Measurements from ENCODE around the gene GRIN2D. TPM values are rescaled to one million over a fixed set of nuclear protein-coding genes. Genes with fewer than 3 reads are reported as not detected.
A peak's percentile ranks its signal among the peaks of the same experiment; 100 is the strongest.

Gene GRIN2D
- total RNA-seq, 1 donor from 2014 or later = 0.64 TPM

DNA sequence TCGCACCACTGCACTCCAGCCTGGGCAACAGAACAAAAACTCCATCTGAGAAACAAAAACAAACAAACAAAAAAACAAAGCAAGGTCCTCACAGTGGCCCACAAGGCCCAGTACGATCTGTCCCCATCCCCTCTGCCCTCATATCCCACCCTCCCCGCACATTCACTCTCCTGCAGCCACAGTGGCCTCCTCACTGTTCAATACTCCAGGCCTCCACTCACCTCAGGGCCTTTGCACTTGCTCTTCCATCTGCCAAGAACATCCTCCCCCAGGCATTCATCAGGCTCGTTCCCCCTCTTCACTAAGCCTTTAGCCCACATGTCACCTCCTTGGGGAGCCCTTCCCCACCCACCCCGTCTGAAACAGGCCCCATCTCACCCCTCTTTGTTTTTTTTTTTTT, 34.3 kb upstream of the GRIN2D start:
- no peak overlapping the region for H3K4me3 ChIP-seq
- DNase-seq (ENCODE audit: low spot score in 2 of 2) = no peak
- no peaks in the 10 kb centered on the region for H3K9me3 ChIP-seq
- no peak overlapping the region for H3K27ac ChIP-seq
- TF ChIP-seq, protein P1, sequence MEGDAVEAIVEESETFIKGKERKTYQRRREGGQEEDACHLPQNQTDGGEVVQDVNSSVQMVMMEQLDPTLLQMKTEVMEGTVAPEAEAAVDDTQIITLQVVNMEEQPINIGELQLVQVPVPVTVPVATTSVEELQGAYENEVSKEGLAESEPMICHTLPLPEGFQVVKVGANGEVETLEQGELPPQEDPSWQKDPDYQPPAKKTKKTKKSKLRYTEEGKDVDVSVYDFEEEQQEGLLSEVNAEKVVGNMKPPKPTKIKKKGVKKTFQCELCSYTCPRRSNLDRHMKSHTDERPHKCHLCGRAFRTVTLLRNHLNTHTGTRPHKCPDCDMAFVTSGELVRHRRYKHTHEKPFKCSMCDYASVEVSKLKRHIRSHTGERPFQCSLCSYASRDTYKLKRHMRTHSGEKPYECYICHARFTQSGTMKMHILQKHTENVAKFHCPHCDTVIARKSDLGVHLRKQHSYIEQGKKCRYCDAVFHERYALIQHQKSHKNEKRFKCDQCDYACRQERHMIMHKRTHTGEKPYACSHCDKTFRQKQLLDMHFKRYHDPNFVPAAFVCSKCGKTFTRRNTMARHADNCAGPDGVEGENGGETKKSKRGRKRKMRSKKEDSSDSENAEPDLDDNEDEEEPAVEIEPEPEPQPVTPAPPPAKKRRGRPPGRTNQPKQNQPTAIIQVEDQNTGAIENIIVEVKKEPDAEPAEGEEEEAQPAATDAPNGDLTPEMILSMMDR (IDR thresholded peaks at IDR 0.05) = no peak
- intact Hi-C loops (cut with DNase I) = no loop called here
- H3K27me3 ChIP-seq = no peaks in the 10 kb centered on the region
- no peaks in the 10 kb centered on the region for H3K36me3 ChIP-seq
- no peaks in the 10 kb centered on the region for H3K4me1 ChIP-seq

DNA sequence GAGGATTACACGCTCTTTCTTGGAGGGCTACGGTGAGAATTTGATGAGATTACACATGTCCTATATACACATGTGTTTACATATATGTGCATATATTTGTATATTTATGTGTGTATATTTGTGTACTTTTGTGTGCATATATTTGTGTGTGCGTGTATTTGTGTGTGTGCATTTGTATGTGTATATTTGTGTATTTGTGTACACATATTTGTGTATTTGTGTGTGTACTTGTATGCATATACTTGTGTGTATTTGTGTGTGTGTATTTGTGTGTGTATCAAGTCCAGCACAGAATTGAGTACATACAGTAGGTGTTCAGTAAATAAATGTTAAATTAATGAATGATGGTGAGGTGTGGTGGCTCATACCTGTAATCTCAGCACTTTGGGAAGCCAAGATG, 31.6 kb upstream of the GRIN2D start:
- TF ChIP-seq, protein P1 (IDR thresholded peaks at IDR 0.05) = no peak
- intact Hi-C loops (cut with DNase I) = loop anchor here (2.0 to 10.0 kb wide), 3 partner anchors 29 to 353 kb away; partner anchors contain the start of genes KDELR1 and MAMSTR
- peaks cover 0 to 4% of the 10 kb centered on the region in 2 donors for H3K4me1 ChIP-seq
- no peak for DNase-seq (ENCODE audit: low spot score in 2 of 2)
- no peaks in the 10 kb centered on the region for H3K9me3 ChIP-seq
- H3K36me3 ChIP-seq = no peaks in the 10 kb centered on the region
- no peaks in the 10 kb centered on the region for H3K27me3 ChIP-seq
- H3K27ac ChIP-seq = no peak overlapping the region
- H3K4me3 ChIP-seq = no peak overlapping the region

DNA sequence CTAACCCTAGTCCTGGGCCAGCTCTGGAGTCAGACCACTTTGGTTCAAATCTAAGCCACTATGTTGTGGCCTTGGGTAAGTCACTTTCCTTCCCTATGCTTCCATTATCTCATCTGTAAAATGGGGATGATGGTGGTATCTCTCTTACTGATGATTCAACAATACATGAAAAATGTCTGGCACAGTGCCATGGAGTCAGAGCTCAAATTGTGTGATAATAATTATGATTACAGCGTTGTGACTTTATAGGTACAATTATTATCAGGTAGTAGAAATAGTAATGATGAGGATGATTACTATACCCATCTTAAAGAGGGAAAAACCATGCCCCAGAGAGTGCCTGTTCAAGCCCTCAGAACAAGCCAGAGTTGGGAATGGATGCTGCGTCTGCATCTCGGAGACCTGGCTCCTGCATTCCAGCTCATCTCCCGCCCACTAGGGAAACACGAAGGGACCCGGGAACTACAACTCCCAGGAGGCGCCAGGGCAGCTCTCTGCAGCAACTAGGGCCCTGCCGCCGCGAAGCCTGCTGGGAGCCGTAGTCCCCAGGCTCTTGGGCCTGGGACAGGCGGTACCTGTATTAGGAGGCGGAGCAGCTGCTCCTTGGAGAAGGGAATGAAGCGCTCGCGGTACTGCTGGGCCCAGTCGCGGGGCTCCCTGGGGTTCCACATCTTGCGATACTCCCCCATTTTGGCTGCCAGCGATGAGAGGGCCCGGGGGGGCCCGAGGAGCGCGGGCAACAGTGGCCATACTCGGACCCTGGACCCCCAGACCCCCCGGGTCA, 30.6 kb upstream of the GRIN2D start:
- Histone ChIP-seq H3K27ac (peak overlapping the region; percentile 72 to 81), H3K4me3 (peak overlapping the region; percentile 61 to 65), H3K27me3 (no peaks in the 10 kb centered on the region), H3K4me1 (peaks cover 0 to 4% of the 10 kb centered on the region in 2 donors), H3K9me3 (no peaks in the 10 kb centered on the region), H3K36me3 (no peaks in the 10 kb centered on the region)
- DNase-seq (ENCODE audit: low spot score in 2 of 2) = peak; percentile 86 to 97
- TF ChIP-seq, protein P1 (IDR thresholded peaks at IDR 0.05) = no peak
- intact Hi-C loops (cut with DNase I) = loop anchor here (1.0 to 10.0 kb wide), 4 partner anchors 28 to 352 kb away; partner anchors contain the start of genes KDELR1 and MAMSTR

DNA sequence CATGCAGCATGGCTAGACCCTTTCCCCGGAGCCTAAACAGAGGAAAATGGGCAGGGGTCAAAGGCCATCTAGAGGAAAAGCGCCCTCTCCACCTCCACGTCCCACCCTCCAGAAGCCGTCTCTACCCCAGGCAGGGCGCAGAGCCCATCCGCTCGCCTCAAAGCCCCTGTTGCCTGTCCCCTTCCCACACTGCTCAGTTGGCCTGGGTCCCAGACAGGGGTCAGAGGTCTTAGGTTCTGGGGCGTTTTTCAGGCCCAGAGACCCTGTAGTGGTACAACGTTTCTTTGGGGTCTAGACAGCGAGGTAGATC, 30.0 kb upstream of the GRIN2D start:
- no peaks in the 10 kb centered on the region for H3K9me3 ChIP-seq
- no peaks in the 10 kb centered on the region for H3K36me3 ChIP-seq
- H3K4me1 ChIP-seq = peaks cover 0 to 4% of the 10 kb centered on the region in 2 donors
- peak overlapping the region; percentile 61 to 65 for H3K4me3 ChIP-seq
- TF ChIP-seq, protein P1 (IDR thresholded peaks at IDR 0.05) = no peak
- DNase-seq (ENCODE audit: low spot score in 2 of 2) = no peak
- intact Hi-C loops (cut with DNase I) = loop anchor here (1.0 to 10.0 kb wide), 4 partner anchors 27 to 351 kb away; partner anchors contain the start of genes KDELR1 and MAMSTR
- no peaks in the 10 kb centered on the region for H3K27me3 ChIP-seq
- peak overlapping the region; percentile 72 to 81 for H3K27ac ChIP-seq

DNA sequence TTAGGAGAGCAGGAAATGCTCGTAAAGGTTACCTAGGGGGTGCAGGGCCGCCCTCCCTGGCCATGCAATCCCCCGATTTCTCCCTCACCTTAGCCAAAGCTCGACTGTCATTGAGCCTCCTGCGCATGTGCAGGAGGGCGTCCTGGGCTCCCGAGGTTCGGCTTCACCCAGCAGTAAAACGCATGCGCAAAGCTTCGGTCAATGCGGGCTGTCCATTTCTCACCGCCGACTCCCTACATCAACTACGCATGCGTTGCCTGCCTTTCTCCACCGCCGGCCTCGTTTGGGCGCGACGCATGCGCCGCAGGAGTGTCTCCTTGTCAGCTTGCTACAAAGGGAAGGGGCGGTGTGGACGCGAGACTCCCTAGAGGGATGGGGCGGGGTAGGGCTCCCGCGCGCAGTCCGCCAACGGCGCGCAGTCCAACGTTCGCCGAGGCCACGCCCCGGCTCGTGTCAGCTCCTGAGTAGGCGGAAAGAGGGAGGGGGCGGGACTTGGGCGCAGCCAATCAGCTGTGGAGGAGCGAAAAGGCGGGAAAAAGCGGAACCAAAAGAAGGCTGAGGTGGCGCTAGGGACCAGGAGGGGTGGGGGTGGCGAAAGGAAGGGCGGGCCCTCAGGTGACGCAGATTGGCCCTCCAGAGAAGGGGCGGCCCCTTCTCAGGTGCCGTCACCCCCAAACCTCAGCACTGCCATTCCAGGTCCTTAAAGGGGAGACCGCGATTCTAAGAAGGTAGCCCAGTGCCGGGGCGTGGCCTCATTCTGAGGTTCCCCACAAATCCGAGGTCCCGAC, 29.5 kb upstream of the GRIN2D start, which contains the start of the genes SYNGR4 and TMEM143:
Gene SYNGR4 (plus strand): TSS at position 558 of the 788 bp plus-strand sequence. CDS start 1,476 bp downstream, outside the sequence.
Gene TMEM143 (minus strand): TSS at position 131 of the 788 bp plus-strand sequence. CDS start 20 bp downstream, at position 111.
- Histone ChIP-seq H3K36me3 (no peaks in the 10 kb centered on the region), H3K4me3 (peak within 1 kb of the TSS; percentile 61 to 65), H3K9me3 (no peaks in the 10 kb centered on the region), H3K4me1 (peaks cover 0 to 4% of the 10 kb centered on the region in 2 donors), H3K27ac (peak within 1 kb of the TSS; percentile 72 to 81), H3K27me3 (no peaks in the 10 kb centered on the region)
- intact Hi-C loops (cut with DNase I) = loop anchor here (1.0 to 10.0 kb wide), 7 partner anchors 27 to 351 kb away; partner anchors contain the start of genes CYTH2, GRWD1, KDELR1 and MAMSTR
- peak; percentile 99 for DNase-seq (ENCODE audit: low spot score in 2 of 2)
- TF ChIP-seq, protein P1 (IDR thresholded peaks at IDR 0.05) = no peak

Measured in ascending aorta (tissue), 2 donors.